Right hindlimb (tissue), 1 donor: ENCODE data around the gene HLA-DOB.
"Not testable (repeated sequence)": the region's sequence is repeated elsewhere in the genome, so short reads cannot be mapped to it uniquely, and the experiment has no call there.

Experiments used
- DNase-seq: peaks from one replicate; pipeline ENCODE4 v3.0.0-alpha.2; 2018

The HLA-DOB gene

DNA sequence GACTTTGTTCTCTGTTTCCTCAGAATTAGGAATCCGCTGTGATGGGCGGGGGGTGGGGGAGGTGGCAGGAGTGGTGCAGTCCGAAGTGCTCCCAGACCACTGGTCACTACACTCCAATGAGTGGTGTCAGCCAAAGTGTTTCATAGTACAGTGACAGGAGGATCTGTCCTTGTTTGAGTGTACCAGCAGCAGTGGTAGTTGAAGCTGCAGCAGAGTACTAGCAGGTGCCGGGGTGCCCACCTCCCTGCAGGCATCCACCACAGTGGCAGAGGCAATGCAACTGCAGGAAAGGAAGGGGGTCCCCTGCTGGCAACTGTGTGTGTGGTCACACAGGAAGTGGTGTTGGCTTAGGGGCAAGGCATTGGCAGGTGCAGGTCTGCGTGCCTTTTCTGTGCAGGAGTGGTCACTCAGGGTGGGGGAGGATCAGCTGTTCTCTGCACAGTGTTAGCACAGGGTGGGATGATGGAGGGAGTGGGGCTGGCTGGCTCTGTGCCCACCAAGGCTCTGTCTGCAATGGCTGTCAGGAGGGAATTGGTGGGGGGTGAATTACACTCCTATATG is 9.7 kb downstream of the HLA-DOB start:
- no peak for DNase-seq

DNA sequence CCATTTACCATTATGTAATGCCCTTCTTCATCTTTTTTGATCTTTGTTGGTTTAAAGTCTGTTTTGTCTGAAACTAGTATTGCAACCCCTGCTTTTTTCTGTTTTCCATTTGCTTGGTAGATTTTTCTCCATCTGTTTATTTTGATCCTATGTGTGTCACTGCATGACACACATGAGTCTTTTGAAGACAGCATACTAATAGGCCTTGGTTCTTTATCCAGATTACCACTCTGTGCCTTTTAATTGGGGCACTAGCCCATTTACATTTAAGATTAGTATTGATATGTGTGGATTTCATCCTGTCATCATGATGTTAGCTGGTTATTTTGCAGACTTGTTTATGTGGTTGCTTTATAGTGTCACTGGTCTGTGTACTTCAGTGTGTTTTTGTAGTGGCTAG is 11.4 kb downstream of the HLA-DOB start:
- DNase-seq, result not testable (repeated sequence)

DNA sequence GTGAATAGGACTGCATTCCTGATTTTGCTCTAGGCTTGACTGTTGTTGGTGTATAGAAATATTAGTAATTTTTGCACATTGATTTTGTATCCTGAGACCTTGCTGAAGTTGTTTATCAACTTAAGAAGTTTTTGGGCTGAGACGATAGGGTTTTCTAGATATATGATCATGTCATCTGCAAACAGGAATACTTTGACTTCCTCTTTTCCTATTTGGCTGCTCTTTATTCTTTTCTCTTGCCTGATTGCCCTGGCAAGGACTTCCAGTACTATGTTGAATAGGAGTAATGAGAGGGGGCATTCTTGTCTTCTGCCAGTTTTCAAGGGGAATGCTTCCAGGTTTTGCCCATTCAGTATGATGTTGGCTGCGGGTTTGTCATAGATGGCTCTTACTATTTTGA is 13.4 kb downstream of the HLA-DOB start:
- no peak for DNase-seq

DNA sequence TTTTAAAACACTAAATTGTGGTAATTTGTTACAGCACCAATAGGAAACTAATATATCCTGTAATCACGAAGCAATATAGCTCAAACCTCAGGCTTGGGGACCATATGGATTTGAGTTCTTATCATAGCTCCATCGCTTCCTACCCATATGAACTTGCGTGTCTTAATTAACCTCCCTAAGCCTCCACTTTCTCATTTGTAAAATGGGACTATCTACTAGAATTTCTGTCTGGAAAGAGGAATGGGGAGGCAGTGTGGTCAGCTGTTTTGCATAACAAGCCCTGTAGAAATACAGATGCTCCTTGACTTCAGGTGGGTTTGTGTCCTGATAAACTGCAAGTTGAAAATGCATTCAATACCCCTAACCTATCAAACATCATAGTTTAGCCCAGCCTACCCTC is 17.1 kb downstream of the HLA-DOB start:
- DNase-seq, result no peak

DNA sequence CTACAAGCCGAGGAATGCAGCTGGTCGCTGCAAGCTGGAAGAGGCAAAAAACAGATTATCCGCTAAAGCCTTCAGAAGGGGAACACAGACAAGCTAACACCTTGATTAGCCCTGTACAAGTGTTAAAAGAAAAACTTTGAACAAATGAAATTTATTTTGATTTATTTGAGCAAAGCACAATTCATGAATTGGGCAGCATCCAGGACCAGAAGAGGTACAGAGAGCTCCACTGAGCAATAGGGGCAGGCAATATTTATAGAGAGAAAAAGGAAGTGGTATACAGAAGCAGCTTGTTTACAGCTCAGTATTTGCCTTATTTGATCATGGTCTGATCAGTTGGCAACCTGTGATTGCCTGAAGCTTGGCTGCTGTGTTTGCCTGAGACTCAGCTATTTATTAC is 17.6 kb downstream of the HLA-DOB start:
- no peak for DNase-seq

DNA sequence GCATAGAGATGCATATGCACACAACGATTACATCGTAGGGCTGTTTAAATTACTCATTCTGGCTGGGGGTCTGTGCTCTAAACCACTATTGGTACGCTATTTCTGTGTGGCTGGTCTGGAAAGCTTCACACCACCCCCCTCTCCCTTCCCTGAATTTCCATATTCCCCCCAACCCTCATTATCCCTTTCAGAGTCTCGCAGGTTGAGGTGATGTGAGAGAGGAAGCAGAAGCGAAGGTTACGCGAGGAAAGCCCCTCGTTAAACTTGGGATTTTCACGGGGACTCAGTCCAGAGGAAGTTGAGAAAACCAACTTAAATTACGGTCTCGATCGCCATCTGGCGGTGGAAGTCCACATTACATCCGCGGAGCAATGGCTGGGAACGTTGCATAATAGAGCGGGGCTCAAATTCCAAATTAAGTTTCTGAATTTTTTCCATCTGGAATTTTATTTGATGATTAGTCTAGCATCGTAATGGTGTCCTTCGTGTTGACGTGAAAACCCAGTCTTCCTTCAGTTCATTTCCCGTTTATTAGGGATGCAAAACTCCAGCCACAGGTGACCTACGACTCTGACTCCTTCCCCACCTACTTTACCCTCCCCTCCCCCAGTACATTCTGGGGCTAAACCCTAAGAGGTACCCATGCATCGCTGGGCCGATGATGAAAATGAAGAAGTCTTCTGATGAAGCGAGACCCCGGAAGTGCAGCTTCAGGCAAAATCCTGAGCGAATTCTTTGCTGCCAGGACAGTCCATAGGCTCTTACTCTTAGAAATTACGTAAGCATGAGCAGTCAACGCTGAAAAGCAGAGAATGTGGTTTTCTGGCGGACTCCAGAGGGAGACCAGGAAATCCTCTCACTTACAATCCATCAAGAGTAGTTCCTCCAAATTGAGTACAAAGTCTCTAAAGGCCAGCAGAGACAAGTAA is 19.7 kb downstream of the HLA-DOB start:
- DNase-seq, result peak; percentile 71

DNA sequence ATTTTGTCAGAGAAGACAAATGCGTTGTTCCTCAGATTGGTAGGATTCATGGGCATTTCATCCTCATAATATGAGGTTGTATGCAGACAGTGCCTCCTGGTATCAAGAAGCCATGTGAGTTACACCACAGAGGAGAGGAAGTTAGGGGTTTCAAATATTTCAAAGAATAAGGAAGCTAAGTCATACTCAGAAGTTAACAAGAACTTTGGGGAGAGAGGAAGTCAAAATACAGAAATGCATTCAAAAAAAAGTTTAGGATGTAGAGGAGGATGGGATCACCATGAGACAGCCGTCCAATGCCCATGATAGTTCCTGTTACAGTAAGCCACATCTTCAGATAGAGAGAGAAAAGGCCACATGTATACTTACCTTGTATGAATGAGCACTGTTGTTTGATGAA is 22.3 kb downstream of the HLA-DOB start:
- no peak for DNase-seq

DNA sequence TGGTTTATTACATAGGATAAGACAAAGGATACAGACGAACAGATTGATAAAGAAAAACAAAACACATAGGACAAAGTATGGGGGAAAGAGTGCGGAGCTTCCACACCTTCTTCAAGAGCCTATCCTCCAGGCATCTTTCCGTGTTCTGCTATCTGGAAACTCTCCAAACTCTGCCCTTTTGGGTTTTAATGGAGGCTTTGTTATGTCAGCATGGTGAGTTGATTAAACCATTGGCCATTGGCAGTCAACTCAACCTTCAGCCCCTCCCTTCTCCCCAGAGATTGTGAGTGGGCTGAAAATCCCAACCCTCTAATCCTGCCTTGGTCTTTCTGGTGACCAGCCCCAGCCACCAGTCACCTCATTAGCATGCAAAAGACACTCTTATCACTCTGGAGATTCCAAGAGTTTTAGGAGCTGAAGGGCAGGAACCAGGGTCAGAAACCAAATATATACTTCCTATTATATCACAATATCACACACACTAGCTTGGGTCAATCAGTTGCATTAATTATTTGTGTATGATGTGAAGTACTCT is 23.8 kb downstream of the HLA-DOB start:
- DNase-seq, result no peak

DNA sequence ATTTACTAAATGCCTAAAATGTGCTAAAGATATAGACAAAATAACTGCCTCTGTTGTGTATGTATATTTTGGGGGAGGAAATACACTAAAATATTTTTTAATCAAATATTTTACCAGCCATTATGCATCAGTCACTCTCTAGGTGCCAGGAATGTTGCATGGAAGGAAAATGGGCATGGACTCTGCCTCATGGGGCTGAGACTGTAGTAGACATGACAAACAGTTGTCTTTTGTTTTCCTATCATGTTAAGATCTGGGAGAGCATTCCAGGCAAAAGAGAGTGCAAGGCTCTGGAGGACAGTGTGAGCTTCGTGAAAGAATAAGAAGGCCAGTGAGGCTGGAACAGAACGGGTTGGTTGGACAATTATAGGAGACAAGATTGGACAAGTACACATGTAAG is 26.5 kb downstream of the HLA-DOB start:
- no peak for DNase-seq

DNA sequence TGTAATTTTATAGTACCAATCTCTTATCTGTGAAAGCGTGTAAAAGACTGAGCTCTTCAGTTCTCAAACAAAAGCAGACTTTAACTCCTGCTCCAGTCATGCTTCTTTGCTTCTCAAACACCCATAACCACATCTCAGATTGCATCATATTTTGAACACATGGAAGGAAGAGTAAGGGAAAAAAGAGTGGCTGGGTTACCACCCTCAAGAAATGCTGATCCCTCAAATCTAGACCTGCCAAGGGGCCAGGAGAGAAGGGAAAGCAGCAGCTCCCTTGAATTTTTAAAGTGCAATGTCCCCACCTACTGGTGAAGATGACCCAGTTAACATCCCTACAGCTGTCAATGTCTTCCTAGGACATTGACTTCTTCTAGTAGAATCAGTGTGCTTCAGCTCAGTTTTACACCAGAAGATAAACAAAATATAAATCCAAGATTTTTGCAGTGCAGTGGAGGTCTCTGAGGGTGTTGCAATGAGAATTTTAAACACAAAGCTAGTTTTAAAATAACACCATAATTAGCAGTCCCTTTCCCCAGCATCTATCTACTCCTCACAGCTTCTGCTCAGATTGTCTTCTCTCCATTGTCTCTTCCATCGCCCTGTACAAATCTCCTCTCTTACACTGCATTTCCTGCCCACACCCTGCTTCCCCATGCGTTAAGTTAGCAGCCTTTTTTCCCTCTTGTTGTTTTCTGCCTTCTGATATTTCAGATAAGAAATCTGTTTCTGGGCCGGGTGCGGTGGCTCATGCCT is 30.8 kb downstream of the HLA-DOB start:
- DNase-seq, result peak; percentile 36

DNA sequence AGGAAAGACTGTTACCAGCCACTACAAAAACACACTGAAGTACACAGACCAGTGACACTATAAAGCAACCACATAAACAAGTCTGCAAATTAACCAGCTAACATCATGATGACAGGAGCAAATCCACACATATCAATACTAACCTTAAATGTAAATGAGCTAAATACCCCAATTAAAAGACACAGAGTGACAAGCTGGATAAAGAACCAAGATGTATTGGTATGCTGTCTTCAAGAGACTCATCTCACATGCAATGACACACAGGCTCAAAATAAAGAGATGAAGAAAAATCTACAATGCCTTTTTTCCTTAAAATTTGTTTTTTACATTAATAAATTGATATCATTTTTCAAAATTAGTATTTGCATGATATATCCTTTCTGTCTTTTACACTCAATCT is 33.9 kb downstream of the HLA-DOB start:
- not testable (repeated sequence) for DNase-seq

DNA sequence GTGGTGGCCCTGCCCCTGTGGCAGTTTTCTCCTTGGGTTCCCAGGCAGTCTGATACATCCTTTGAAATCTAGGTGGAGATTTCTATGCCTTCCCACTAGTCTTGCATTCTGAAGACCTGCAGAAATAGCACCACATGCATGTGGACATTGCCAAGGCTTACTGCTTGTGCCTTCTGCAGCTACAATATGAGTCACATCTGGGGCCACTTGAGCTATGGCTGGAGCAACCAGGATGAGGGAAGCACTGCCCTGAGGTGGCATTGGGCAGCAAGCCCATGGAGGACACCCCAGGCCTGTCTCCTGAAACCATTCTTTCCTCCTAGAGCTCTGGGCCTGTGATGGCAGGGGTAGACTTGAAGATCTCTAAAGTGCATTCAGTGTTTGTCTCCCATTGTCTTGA is 37.8 kb downstream of the HLA-DOB start:
- no peak for DNase-seq

DNA sequence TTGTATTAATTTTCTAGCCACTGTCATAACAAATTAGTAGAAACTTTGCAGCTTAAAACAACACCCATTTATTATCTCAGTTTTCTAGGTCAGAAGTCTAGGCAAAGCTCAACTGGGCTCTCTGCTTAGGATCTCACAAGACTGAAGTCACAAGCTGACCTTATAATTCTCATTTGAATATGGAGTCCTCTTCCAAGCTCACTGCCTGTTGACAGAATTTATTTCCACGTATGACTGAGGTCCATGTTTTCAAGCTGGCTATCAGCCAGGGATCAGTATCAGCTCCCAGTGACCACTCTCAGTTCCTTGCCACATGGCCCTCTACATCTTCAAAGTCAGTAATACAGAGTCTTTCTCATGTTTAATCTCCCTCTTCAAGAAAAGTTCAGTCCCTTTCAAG is 41.7 kb downstream of the HLA-DOB start:
- DNase-seq, result no peak

DNA sequence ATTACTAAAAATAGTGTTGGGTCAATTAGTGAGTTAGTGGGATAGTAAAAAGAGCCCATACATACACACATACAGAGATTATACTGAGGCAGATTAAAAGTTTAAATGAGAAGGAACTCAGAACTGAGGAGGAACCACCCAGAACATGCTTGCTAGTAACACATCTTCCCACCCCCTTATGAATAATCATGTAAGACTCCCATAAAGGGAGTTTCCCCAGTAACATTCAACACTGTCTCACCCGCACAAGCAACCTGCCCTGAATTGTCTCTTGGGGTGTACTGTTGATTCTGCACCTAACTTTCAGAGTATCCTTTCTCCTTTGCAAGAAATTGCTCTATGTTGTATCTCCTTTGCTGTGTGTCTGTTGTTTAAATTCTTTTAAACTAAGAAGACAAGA is 42.4 kb downstream of the HLA-DOB start:
- DNase-seq, result no peak

DNA sequence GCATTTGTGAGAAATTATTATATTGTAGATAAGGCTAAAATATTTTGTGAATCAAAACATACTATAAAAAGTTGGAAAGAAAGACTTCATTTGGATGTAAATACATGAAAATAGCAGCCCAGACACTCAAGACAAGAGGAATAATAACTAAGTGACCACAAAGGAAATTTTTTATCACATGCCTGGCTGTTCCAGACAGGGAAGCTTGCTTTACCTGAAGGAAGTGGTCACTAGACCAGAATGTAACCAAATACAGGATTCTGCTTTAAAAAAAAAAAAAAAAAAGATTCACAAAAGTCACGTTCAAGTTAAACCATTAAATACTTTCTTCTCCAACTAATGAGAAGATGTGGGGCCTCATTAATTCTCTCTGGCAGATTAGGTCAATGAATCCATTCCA is 44.1 kb downstream of the HLA-DOB start:
- DNase-seq, result no peak

DNA sequence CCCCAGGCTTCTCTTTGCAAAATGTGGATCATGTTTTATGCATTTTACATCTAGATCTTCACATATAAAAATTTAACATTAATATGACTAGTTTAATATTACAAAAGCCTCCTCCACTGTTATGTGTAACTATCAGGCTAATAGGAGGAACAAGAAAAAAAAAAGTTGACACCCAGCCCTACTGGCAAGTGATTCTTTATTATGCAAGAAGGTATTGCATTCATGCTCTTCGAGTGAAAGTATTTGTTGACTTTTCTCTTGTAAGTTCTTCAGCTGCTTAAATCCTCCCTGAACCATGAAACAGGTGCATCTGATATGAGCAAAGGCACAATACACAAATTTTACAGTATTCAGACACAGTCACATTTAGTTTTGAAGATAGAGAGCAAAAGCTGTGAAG is 52.8 kb downstream of the HLA-DOB start:
- no peak for DNase-seq

DNA sequence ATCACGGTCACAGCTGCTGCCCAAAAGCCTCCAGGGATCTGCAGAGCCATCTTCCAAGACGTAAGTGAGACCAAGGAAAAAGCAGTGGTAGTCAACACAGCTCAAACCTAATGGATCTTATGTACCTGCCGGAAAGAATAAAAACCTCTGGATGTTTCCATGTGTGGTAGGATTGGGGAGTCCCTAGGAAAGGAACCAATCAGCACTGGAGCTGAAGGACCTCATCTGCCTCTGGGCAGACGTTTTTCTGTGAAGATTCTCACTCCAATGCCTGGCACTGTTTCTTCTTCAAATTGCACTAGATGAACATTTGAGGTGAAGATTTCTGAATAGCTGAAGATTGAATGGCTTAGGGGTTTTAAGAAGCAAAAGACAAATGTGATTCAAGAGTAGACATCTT is 53.4 kb downstream of the HLA-DOB start, which contains the start of gene HLA-DQB2:
Gene HLA-DQB2, minus strand, starts transcription at position 112 of the 400 bp plus-strand sequence. Its CDS starts 62 bp downstream, at position 50.
- DNase-seq, result no peak
